ENCODE results near the gene EPB41L1. TPM values are rescaled to one million over a fixed set of nuclear protein-coding genes. Genes with fewer than 3 reads are reported as not detected.

EPB41L1 gene
- total RNA-seq, 1 experiment from 2014 or later = 7.1 TPM

- H3K4me3 ChIP-seq (ENCODE audit: low read depth, low read length, poor library complexity, severe bottlenecking) = no peak overlapping the region
- no peaks in the 10 kb centered on the region for H3K9me3 ChIP-seq (ENCODE audit: low read depth, low read length, poor library complexity, severe bottlenecking)
- TF ChIP-seq CTCF (conservative IDR thresholded peaks at IDR 0.05; ENCODE audit: low read depth, low read length) = no peak
- no peak for TF ChIP-seq EZH2 (IDR thresholded peaks at IDR 0.05; ENCODE audit: borderline replicate concordance, low read depth, low read length, poor library complexity, severe bottlenecking)
- intact Hi-C loops (cut with micrococcal nuclease; ENCODE audit: unreplicated experiment) = loop anchor here (5.0 kb wide), 1 partner anchor 159 kb away; no protein-coding TSS in a partner anchor
- no peak overlapping the region for H3K27ac ChIP-seq (ENCODE audit: low read depth, low read length, poor library complexity, severe bottlenecking)
- no peaks in the 10 kb centered on the region for H3K27me3 ChIP-seq (replicated peaks; ENCODE audit: insufficient read depth, low read depth, low read length, poor library complexity)
- no peaks in the 10 kb centered on the region for H3K4me1 ChIP-seq (ENCODE audit: insufficient read depth, low read length, poor library complexity, severe bottlenecking)
- no TSS peak for BruUV-seq (replicated peaks)
- CTCF ChIA-PET = no interaction called here
- no peaks in the 10 kb centered on the region for H3K36me3 ChIP-seq (ENCODE audit: insufficient read depth, low read length, poor library complexity, severe bottlenecking)
- POLR2A ChIA-PET (ENCODE audit: low non-redundant PET) = no interaction called here
- DNase-seq (ENCODE audit: low spot score) = no peak
Observed at GRCh38 chr20:36150847-36151539, 3.5 kb upstream of the EPB41L1 start.

GRCh38 chr20:36152261-36152660 lies 2.3 kb upstream of the EPB41L1 start:
- H3K4me1 ChIP-seq (ENCODE audit: insufficient read depth, low read length, poor library complexity, severe bottlenecking) = no peaks in the 10 kb centered on the region
- H3K27me3 ChIP-seq (replicated peaks; ENCODE audit: insufficient read depth, low read depth, low read length, poor library complexity) = no peaks in the 10 kb centered on the region
- intact Hi-C loops (cut with micrococcal nuclease; ENCODE audit: unreplicated experiment) = loop anchor here (5.0 kb wide), 1 partner anchor 160 kb away; no protein-coding TSS in a partner anchor
- TF ChIP-seq CTCF (conservative IDR thresholded peaks at IDR 0.05; ENCODE audit: low read depth, low read length) (no peak), EZH2 (IDR thresholded peaks at IDR 0.05; ENCODE audit: borderline replicate concordance, low read depth, low read length, poor library complexity, severe bottlenecking) (no peak)
- no peak overlapping the region for H3K27ac ChIP-seq (ENCODE audit: low read depth, low read length, poor library complexity, severe bottlenecking)
- BruUV-seq (replicated peaks) = no TSS peak
- H3K36me3 ChIP-seq (ENCODE audit: insufficient read depth, low read length, poor library complexity, severe bottlenecking) = no peaks in the 10 kb centered on the region
- POLR2A ChIA-PET (ENCODE audit: low non-redundant PET) = no interaction called here
- no peaks in the 10 kb centered on the region for H3K9me3 ChIP-seq (ENCODE audit: low read depth, low read length, poor library complexity, severe bottlenecking)
- CTCF ChIA-PET = no interaction called here
- no peak overlapping the region for H3K4me3 ChIP-seq (ENCODE audit: low read depth, low read length, poor library complexity, severe bottlenecking)
- DNase-seq (ENCODE audit: low spot score) = no peak

- no peak for TF ChIP-seq CTCF (conservative IDR thresholded peaks at IDR 0.05; ENCODE audit: low read depth, low read length)
- TF ChIP-seq EZH2 (IDR thresholded peaks at IDR 0.05; ENCODE audit: borderline replicate concordance, low read depth, low read length, poor library complexity, severe bottlenecking) = no peak
- H3K36me3 ChIP-seq (ENCODE audit: insufficient read depth, low read length, poor library complexity, severe bottlenecking) = no peaks in the 10 kb centered on the region
- ChIA-PET POLR2A (ENCODE audit: low non-redundant PET) (no interaction called here), CTCF (no interaction called here)
- BruUV-seq (replicated peaks) = no TSS peak
- no peaks in the 10 kb centered on the region for H3K27me3 ChIP-seq (replicated peaks; ENCODE audit: insufficient read depth, low read depth, low read length, poor library complexity)
- no peaks in the 10 kb centered on the region for H3K4me1 ChIP-seq (ENCODE audit: insufficient read depth, low read length, poor library complexity, severe bottlenecking)
- intact Hi-C loops (cut with micrococcal nuclease; ENCODE audit: unreplicated experiment) = loop anchor here (5.0 kb wide), 1 partner anchor 161 kb away; no protein-coding TSS in a partner anchor
- no peaks in the 10 kb centered on the region for H3K9me3 ChIP-seq (ENCODE audit: low read depth, low read length, poor library complexity, severe bottlenecking)
- DNase-seq (ENCODE audit: low spot score) = no peak
- no peak overlapping the region for H3K4me3 ChIP-seq (ENCODE audit: low read depth, low read length, poor library complexity, severe bottlenecking)
- H3K27ac ChIP-seq (ENCODE audit: low read depth, low read length, poor library complexity, severe bottlenecking) = no peak overlapping the region
Observed at GRCh38 chr20:36153204-36153603, 1.3 kb upstream of the EPB41L1 start.
